HG03064 (cell line): Measurements from ENCODE around the gene OR9Q2.
"Not testable (repeated sequence)": the region's sequence is repeated elsewhere in the genome, so short reads cannot be mapped to it uniquely, and the experiment has no call there.

ENCODE experiments used
- ATAC-seq: cut with Tn5 transposase; IDR thresholded peaks from one replicate; pipeline ENCODE4 v1.9.1; 2021; ENCODE audit warnings: low read depth; ENCODE audit not compliant: unreplicated experiment

Gene OR9Q2

GRCh38 chr11:58188770-58189169 lies at the start of gene OR9Q2:
OR9Q2 (plus strand) TSS chr11:58189070; CDS start chr11:58190491, 1,421 bp downstream.
- ATAC-seq = no peak

- no peak for ATAC-seq
These were observed 46.1 kb upstream of the OR9Q2 start for GRCh38 chr11:58142761-58143160.

GRCh38 chr11:58152781-58153180 lies 36.1 kb upstream of the OR9Q2 start:
- ATAC-seq = no peak

- no peak for ATAC-seq
These were observed 24.5 kb upstream of the OR9Q2 start for GRCh38 chr11:58164389-58164788.

- ATAC-seq = no peak
These were observed 23.9 kb upstream of the OR9Q2 start for GRCh38 chr11:58164990-58165389.

GRCh38 chr11:58165504-58166106 lies 23.3 kb upstream of the OR9Q2 start:
- ATAC-seq = no peak

- ATAC-seq = no peak
These were observed 11.3 kb upstream of the OR9Q2 start for GRCh38 chr11:58177409-58178054.

- ATAC-seq = no peak
These were observed 10.4 kb upstream of the OR9Q2 start for GRCh38 chr11:58178444-58178843.

- ATAC-seq = no peak
These were observed 9.2 kb upstream of the OR9Q2 start for GRCh38 chr11:58179648-58180047.

GRCh38 chr11:58186938-58187337 lies 1.9 kb upstream of the OR9Q2 start:
- ATAC-seq = no peak

GRCh38 chr11:58192229-58192628 lies 3.4 kb downstream of the OR9Q2 start:
- no peak for ATAC-seq

GRCh38 chr11:58193391-58193790 lies 4.5 kb downstream of the OR9Q2 start:
- ATAC-seq = no peak

GRCh38 chr11:58195939-58196338 lies 7.1 kb downstream of the OR9Q2 start:
- ATAC-seq = no peak

GRCh38 chr11:58199271-58199670 lies 10.4 kb downstream of the OR9Q2 start:
- ATAC-seq = no peak

GRCh38 chr11:58204042-58204441 lies 15.2 kb downstream of the OR9Q2 start, which contains the start of gene OR1S2:
OR1S2 (minus strand) TSS chr11:58204142; CDS start chr11:58204142, 0 bp downstream.
- no peak for ATAC-seq

GRCh38 chr11:58212420-58212819 lies 23.6 kb downstream of the OR9Q2 start, which contains the start of gene OR1S1:
OR1S1 (plus strand) TSS chr11:58212720.
- ATAC-seq = not testable (repeated sequence)

GRCh38 chr11:58216476-58216875 lies 27.6 kb downstream of the OR9Q2 start:
- ATAC-seq = no peak

GRCh38 chr11:58222721-58223120 lies 33.9 kb downstream of the OR9Q2 start:
- no peak for ATAC-seq

GRCh38 chr11:58227956-58228615 lies 39.2 kb downstream of the OR9Q2 start:
- no peak for ATAC-seq
